ENCODE measurements around the gene ZBBX.
"Not testable (repeated sequence)": the region's sequence is repeated elsewhere in the genome, so short reads cannot be mapped to it uniquely, and the experiment has no call there.

The ZBBX gene, protein sequence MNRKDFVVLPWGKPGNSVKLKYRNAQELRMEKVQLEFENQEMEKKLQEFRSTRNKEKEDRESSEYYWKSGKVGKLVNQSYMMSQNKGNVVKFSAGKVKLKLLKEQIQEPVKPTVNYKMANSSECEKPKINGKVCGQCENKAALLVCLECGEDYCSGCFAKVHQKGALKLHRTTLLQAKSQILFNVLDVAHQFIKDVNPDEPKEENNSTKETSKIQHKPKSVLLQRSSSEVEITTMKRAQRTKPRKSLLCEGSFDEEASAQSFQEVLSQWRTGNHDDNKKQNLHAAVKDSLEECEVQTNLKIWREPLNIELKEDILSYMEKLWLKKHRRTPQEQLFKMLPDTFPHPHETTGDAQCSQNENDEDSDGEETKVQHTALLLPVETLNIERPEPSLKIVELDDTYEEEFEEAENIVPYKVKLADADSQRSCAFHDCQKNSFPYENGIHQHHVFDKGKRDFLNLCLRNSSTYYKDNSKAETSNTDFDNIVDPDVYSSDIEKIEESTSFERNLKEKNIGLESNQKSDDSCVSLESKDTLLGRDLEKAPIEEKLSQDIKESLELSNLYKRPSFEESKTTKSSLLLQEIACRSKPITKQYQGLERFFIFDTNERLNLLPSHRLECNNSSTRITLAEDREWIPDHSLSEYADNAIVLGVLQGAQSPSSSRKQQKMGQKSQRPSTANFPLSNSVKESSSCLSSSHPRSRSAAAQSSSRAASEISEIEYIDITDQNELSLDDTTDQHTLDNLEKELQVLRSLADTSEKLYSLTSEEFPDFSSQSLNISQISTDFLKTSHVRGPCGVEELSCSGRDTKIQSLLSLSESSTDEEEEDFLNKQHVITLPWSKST

DNA sequence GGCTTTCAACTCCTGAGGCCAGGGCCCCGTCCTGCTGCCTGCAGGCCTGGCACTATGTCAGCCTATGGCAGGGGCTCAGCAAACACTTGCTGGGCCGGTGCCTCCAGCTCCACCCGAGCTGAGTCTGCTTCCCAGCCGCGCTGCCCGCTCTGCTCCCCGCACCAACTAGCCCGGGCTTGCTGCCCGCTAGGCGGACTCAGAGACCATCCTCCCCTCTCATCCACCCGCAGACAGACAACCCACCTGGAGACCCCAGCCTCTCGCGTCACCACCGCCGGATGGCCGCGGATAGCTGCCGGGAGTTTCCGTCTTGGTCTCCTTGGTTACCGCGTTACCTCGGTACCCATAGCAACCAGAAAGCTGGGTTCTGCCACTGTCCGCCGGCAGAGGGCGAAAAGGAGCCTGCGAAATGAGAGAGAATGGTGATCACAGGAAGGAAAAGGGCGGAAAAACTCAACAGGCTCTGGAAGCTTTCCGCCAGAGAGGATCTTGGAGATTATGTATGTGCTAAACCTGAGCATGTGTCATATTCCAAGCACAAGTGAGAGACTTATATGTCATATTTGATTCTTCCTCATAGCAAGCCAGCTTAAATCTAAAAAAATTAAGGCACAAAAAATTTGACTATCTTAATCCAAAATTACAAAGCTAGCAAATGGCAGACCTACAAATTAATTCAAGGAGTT lies at the start of gene ZBBX:
ZBBX (minus strand) TSS at position 294 of the 686 bp plus-strand sequence. CDS start 7,396 bp downstream, outside the sequence.
- DNase-seq: peak; percentile 74

DNA sequence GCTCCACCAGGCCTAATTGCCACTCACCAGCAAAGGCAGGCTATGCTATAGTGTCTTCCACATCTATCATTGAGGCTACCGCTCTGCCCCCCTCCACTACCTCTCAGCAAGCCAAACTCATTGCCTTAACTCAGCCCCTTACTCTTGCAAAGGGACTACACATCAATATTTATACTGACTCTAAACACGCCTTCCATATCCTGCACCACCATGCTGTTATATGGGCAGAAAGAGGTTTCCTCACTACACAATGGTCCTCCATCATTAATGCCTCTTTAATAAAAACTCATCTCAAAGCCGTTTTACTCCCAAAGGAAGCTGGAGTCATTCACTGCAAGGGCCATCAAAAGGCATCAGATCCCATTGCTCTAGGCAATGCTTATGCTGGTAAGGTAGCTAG lies 46.9 kb upstream of the ZBBX start:
- DNase-seq: not testable (repeated sequence)

DNA sequence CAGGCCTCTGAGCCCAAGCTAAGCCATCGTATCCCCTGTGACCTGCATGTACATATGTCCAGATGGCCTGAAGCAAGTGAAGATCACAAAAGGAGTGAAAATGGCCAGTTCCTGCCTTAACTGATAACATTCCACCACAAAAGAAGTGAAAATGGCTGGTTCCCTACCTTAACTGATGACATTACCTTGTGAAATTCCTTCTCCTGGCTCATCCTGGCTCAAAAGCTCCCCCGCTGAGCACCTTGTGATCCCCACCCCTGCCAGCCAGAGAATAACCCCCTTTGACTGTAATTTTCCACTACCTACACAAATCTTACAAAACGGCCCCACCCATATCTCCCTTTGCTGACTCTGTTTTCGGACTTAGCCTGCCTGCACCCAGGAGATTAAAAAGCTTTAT lies 42.3 kb upstream of the ZBBX start:
- DNase-seq: not testable (repeated sequence)

DNA sequence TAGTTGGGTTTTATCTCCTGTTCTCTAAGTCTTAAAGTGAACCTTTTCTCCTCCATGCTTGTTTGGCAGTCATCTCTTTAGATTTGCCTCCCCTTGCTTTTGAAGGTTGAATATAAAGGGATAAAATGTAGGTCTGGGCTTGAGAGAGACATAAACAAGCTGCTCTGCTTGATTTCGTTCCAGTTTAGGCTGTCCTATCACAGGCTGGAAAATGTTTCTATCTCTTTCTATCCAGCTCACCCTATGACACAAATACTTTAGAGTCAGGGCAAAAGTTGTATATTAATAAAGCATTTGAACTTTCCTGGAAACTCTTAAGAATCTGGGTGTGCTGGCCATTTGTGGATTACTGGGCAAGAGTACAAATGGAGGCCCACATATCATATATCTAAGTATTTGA lies 29.5 kb upstream of the ZBBX start:
- DNase-seq: no peak

DNA sequence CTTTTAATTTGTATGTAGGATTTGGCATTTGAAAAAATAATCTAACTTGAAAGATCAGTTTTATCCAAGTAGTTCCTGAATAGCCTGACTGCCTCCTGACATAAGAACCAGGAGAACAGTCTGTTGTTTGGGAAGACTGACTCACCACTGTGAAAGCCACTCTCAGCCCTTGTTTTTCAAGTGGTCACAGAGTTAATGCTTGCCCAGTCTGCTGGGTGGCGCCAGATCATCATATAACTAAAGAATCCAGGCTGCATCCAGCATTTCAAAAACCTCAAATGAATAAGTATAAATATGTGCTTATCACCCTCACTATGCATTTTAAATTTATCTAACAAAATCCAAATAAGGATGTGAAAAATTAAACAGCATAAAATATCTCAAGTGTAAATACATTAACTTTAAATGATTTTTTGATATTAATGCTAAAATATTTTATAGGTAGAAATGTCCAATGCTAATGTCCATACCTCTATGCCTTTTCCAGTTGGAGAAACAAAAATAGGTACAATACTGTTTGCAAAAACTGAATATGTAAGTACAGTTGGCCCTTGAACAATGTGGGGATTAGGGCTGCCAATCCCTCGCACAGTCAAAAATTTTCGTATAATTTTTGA lies 26.9 kb upstream of the ZBBX start:
- DNase-seq: no peak

DNA sequence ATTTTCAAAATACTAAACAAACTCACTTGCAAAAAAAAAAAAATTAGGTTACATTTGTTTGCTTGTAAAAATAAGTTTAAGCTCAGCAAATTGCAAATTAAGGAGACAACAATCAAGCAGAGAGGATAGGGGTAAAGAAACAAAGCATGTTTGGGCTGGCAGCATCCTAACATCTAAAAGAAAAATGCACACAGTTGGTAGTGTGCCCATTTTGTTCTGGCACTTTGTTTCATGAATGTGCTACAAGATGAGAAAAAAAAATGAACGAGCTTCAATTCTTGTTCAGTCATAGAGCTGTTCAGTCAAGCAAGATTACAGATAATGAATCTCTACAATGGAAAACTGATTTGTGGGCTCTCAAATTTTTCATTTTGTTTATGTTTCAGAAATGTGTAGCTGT lies 17.7 kb upstream of the ZBBX start:
- DNase-seq: no peak

DNA sequence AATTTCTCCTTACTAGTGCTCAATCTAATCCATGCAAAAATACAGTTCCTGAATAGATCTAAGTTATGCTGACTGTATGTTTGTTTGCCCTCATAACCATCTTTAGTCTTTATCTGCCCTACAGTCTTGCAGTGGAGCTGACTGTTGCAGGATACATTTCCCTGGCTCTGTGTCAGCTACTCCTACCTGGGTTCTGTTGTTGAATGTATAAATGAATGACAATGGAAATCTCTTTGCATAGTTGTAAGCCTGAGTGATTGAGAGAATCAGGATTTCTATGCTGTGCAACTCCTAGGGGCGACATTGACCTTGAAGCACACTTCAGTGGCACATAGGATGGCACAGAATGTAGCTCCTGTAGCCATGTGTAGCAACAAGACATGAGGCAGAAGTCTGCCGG lies 16.0 kb upstream of the ZBBX start:
- DNase-seq: no peak

DNA sequence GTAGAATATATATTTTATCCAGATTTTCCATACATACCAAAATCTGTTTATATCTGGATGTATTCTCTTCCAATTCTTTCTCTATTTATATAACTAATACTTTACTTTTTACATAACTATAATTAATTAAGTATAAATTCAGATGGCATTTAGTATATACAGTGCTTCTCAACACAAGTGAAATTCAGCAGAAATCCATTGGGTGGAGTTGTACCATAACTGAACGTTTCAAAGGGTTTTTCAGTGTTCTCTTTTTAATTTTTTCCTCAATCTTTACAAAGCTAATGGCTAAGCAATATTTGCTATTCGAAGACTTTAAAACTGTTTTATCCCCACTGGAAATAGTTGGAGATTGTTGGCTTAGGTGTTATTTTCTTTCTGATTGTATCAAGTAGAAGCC lies 13.9 kb upstream of the ZBBX start:
- DNase-seq: no peak

DNA sequence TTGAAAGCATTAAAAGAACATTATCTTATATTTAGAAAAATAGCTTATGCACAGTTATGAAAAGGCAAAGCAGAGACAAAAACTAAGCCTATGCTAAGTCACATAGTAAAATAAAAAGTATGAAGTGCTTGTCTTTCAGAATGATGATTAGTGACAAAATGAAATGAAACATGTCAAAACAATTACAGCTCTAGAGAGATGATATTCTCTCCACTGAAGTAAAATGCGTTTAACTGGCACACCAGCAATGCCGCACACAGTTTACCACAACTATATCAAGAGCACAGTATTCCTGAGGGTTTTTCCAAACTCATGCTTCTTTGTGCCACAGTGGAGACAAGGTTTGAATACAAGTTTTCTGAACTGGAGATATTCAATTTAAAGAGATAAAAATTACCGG lies 2.1 kb upstream of the ZBBX start:
- DNase-seq: no peak

DNA sequence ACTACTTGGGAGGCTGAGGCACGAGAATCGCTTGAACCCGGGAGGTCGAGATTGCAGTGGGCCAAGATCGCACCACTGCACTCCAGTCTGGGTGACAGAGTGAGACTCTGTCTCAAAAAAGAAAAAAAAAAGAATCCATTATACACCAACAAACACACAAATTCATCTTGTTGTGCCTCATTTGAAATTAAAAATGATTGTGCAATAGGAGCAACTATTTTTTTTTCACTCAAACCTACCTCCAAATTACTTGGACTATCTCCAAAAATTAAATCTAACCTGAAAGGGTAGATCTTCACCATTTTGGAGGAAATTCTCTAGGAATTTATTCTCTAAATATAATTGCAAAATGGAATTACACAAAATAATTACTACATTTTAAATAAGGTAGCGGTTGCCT lies 4.6 kb downstream of the ZBBX start:
- DNase-seq: no peak

DNA sequence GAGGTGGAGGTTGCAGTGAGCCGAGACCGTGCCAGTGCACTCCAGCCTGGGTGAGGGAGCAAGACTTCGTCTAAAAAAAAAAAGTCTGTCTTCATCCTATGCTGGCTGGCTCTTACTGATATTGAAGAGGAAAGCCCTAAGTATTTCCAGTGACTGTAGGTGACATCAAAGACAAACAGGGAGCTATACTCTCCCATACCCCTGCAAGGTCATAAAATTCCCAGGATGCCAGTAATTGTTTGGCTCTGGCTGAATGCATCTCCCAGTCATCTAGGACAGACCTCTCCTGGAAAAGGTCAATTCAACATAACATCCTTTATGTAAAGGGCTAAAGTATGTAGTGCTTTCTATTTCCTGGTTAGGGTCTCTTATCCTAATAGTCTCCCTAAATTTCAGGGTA lies 8.0 kb downstream of the ZBBX start:
- no peak for DNase-seq

DNA sequence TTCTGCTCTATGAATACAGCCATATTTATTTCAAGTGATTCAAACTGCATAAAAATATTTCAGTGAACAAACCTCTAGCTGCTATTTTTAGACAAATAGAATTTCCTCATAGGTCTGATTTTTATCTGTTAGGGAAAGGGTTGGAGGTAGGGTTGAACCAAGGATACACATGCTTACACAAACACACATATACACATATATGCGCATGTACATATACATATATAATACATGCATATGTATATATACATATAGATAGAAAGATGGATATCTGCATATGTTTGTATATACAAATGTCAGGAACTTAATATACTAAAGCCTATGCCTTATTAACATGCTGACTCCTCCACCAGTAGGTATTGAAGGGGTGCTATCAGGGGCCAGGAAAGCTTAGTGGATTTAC lies 18.1 kb downstream of the ZBBX start:
- DNase-seq: no peak

DNA sequence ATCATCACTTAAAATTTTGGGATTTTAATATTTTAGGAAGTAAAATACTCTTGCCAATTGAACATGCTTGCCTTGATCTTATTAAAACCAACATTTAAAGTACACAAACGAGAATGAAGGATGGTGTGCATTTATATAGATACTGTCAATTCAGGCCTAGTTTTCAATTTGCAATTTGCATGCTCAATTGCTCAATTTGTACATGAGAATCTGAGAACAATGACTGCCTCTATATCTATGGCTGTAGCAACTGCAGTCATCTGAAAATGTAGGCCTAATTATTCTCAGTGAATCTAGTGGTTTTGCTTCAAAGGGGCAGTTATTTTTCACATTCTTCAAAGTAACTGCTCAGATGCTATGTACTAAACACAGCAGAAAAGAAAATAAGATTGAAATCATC lies 18.8 kb downstream of the ZBBX start:
- no peak for DNase-seq

DNA sequence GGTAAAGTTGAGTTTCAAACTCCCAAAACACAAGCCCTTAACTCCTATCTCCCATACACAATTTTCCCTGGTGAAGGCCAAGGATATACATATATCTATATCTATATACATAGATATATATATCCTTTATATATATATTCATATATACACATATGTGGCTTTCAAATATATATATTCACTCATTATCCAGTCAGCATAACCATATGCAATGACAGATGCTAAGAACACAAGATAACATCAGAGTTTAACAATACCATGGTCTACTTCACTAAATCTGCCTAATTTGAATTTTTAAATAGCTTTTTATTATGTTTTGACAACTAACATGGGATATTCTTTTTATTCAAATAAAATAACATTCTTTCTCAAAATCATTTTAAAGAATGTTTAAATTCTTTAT lies 24.7 kb downstream of the ZBBX start:
- no peak for DNase-seq

DNA sequence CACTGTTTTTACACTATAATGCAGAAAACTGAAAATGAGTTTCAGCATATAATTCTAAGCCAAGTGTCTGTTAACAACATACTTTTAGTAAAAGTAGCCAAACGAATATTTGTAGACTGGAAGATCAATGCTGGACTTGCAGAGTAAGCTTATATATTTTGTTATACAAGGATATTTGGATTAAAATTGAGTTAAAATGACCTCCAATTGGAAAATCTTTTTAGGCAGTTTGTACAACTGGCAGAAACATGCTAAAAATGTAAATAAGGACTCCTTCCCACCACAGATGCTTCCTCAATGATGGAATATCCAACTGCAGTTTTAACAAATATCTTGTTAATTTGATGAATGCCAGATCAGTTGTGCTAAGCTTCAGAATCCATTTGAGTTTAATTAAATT lies 25.3 kb downstream of the ZBBX start:
- no peak for DNase-seq

DNA sequence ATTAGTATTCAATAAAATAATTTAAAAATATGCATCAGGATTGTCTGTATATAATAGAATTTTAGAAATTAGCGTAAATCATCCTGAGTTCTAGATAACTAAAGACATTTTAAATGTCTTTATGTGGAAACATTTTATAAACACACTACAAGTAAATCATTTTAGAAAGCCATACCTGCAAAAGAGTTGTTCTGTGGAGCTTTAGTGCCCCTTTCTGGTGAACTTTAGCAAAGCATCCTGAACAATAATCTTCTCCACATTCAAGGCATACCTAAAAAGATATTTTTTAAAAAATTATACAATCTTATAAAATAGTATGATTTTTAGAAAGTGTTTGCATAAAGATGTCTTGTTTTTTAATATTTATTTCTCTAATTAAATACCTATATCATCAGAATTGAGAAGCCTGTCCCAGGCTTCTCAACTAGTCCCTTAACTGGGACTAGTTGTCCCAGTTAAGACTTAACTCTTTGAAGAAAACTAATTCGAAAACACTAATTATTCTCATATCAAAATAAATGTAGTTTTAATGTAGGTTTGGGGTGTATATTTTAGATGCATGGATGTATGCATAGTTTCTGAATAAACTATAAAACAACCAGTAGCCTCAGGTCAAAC lies 29.7 kb downstream of the ZBBX start:
- DNase-seq: no peak

DNA sequence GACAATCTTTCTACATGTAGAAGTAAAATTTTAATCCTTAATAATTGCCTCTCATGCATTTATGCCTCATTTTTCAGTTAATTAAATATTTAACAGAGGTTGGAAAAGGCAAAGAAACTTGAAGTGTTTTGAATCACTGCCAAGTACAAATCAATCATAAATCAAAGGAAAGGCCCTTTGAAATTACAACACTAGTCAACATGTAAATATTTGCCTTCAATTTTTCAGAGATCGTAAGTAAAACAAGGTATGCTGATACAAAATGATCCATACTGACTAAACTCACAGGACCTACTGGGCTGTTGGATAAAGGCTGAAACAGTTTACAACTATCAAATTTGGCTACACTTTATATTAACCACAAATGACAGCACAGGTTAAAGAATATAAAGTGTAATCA lies 33.9 kb downstream of the ZBBX start:
- no peak for DNase-seq

DNA sequence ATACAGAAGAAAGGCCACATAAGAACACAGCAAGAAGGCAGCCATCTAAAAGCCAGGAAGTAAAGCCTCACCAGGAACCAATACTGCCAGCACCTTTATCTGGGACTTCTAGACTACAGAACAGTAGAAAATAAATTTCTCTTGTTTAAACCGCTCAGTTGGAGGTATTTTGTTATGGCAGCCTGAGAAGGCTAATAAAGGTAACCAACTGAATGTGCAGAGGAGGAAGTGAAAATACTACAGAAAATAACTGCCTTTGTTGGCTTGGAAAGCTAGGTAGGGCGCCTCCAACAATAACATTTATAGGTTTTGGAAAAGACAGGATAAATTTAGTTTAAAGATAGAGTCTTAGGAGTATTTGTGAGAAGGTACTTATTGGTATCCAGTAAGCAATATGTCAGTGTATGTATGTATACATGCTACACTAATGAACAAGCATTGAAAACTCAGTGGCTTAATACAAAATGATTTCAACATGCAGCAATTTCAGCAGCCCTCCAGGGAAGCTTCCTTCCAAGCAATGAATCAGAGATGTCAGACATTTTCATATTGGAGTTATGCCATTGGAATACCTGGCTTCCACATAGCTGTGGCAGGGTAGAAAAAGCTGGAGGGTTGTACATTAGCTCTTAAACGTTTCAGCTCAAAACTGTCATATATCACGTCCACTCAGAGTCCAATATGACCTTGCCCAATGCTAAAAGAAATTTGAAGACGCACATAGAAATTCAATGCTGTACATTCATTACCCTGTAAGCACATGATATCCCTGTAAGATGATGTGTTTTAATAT lies 48.9 kb downstream of the ZBBX start:
- no peak for DNase-seq

DNA sequence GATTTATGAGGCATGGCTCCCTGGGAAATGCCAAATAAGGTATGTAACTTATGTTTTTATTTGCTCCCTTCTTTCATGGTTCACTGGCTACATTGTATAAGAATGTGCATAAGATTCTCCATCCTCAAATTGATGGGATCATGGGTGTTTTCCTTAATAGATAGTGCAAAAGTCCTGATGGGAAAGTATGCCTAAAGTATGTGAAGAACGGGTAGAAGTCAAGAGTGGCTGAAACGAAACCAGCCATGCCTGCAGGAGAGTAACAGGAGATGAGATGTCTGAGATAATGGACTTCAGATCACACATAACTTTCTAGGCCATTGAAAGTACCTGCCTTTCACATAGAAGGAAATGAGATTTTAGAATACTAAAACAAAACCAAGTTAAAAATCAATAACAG lies 56.5 kb downstream of the ZBBX start:
- no peak for DNase-seq

DNA sequence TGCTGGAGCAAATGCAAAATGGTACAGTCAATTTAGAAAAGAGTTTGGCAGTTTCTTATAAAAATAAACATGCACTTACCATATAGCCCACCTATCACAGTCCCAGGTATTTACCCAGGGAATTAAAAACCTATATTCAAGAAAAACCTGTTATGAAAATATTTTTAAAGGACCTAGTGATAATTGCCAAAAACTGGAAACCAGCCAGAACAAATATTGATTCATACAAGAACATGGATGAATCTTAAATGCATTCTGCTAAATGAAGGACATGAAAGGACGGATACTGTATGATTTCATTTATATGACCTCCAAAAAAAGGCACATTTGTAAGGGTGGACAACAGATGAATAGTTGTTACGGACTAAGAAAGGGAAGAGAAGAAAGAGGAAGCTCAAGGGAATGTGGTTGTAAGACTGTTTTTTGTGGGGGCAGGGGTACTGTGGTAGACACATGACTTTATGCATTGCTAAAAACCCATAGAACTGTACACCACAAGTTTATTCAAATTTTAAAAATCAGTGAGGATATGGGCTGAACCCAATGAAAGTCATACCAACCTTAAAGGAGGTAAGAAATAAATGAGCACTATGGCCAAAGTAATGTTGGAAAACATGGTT lies 61.0 kb downstream of the ZBBX start:
- DNase-seq: no peak

DNA sequence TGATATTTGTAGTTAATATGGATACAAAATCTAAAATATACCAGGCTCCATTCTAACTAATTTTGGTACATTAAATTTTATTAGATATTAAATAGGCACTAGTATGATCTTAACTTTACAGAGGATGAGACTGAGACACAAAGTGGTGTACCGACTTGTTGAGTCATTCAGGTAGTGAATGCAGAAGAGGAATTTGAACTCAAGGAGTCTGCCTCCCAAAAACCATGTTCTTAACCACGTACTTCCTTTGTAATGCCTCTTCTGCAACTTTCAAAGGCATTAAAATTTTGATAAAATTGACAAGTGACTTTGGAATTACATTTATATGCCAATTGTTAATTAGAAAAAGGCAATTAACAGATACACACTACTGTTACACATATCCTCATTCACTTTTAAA lies 61.8 kb downstream of the ZBBX start:
- no peak for DNase-seq

Measured in GOT3 (cell line).